Trophoblast cell (in vitro differentiated cells and primary cell): ENCODE measurements around the gene ZFHX3.

Experiments
- DNase-seq, 2 donors: peaks; one replicate each; pipeline ENCODE4 v3.0.0-alpha.2; 2016
- H2AFZ ChIP-seq: 2 replicates; pipeline ENCODE4 v1.6.1; 2013; ENCODE audit warnings: low read length, moderate library complexity, mild to moderate bottlenecking; ENCODE audit not compliant: insufficient read depth, poor library complexity
- H2AK5ac ChIP-seq: 2 replicates; pipeline ENCODE4 v1.6.1; 2013; ENCODE audit warnings: mild to moderate bottlenecking, low read length
- H2BK120ac ChIP-seq: 2 replicates; pipeline ENCODE4 v1.6.1; 2013; ENCODE audit warnings: low read length, mild to moderate bottlenecking, moderate library complexity; ENCODE audit not compliant: insufficient read depth, poor library complexity
- H2BK12ac ChIP-seq: 2 replicates; pipeline ENCODE4 v1.6.1; 2013; ENCODE audit warnings: mild to moderate bottlenecking, low read length, moderate library complexity
- H2BK5ac ChIP-seq: 2 replicates; pipeline ENCODE4 v1.6.1; 2013; ENCODE audit warnings: low read length, low read depth, moderate library complexity, mild to moderate bottlenecking; ENCODE audit not compliant: poor library complexity
- H3K14ac ChIP-seq: 2 replicates; pipeline ENCODE4 v1.6.1; 2013; ENCODE audit warnings: mild to moderate bottlenecking, low read length
- H3K18ac ChIP-seq: 2 replicates; pipeline ENCODE4 v1.6.1; 2013; ENCODE audit warnings: mild to moderate bottlenecking, low read length
- H3K23ac ChIP-seq: 2 replicates; pipeline ENCODE4 v1.6.1; 2013; ENCODE audit warnings: low read length
- H3K27ac ChIP-seq: 2 replicates; pipeline ENCODE4 v1.5.1; 2013; ENCODE audit warnings: low read depth, mild to moderate bottlenecking, inconsistent platforms, low read length, moderate library complexity
- H3K27me3 ChIP-seq: 2 replicates; pipeline ENCODE4 v1.6.1; 2013; ENCODE audit warnings: inconsistent platforms, mild to moderate bottlenecking, low read length, moderate library complexity; ENCODE audit not compliant: insufficient read depth
- H3K36me3 ChIP-seq, 2 experiments: 1 replicate in 1 of 2; 2 replicates in 1 of 2; pipeline ENCODE4 v1.6.1; 2013; ENCODE audit warnings: low read length in 2 of 2, mild to moderate bottlenecking in 2 of 2, moderate library complexity in 1 of 2; ENCODE audit not compliant: insufficient read depth in 2 of 2, control insufficient read depth in 1 of 2
- H3K4ac ChIP-seq: 2 replicates; pipeline ENCODE4 v1.6.1; 2013; ENCODE audit warnings: low read depth, mild to moderate bottlenecking, low read length, moderate library complexity
- H3K4me1 ChIP-seq, 2 experiments: 1 replicate in 1 of 2; 2 replicates in 1 of 2; pipeline ENCODE4 v1.6.1; 2013; ENCODE audit warnings: low read length in 2 of 2, mild to moderate bottlenecking in 2 of 2, moderate library complexity in 1 of 2; ENCODE audit not compliant: insufficient read depth in 2 of 2, control insufficient read depth in 1 of 2
- H3K4me2 ChIP-seq: 2 replicates; pipeline ENCODE4 v1.6.1; 2013; ENCODE audit warnings: inconsistent platforms, mild to moderate bottlenecking, low read length, moderate library complexity
- H3K4me3 ChIP-seq: 2 replicates; pipeline ENCODE4 v1.5.1; 2013; ENCODE audit warnings: mild to moderate bottlenecking, low read depth, low read length, inconsistent platforms
- H3K79me1 ChIP-seq: one replicate; pipeline ENCODE4 v1.6.1; 2013; ENCODE audit warnings: low read length
- H3K79me2 ChIP-seq: 2 replicates; pipeline ENCODE4 v1.6.1; 2013; ENCODE audit warnings: low read length, mild to moderate bottlenecking; ENCODE audit not compliant: control insufficient read depth, insufficient read depth, poor library complexity
- H3K9ac ChIP-seq: 2 replicates; pipeline ENCODE4 v1.6.1; 2013; ENCODE audit warnings: mild to moderate bottlenecking, low read length
- H3K9me3 ChIP-seq: 2 replicates; pipeline ENCODE4 v1.6.1; 2013; ENCODE audit warnings: low read depth, mild to moderate bottlenecking, control low read depth, inconsistent platforms, low read length; ENCODE audit not compliant: insufficient read depth
- H4K12ac ChIP-seq: 2 replicates; pipeline ENCODE4 v1.6.1; 2013; ENCODE audit warnings: low read depth, mild to moderate bottlenecking, low read length, moderate library complexity
- H4K8ac ChIP-seq: 2 replicates; pipeline ENCODE4 v1.6.1; 2013; ENCODE audit warnings: low read depth, mild to moderate bottlenecking, low read length, moderate library complexity
- H4K91ac ChIP-seq: one replicate; pipeline ENCODE4 v1.6.1; 2013; ENCODE audit warnings: low read depth, mild to moderate bottlenecking, low read length, moderate library complexity
- WGBS: extraction: QIAGEN DNeasy Blood & Tissue Kit; methylation state at CpG from one replicate; pipeline ENCODE4 v1.1.7; 2013; ENCODE audit warnings: missing lambda C conversion rate; ENCODE audit not compliant: insufficient read length, insufficient coverage; ENCODE audit errors: extremely low coverage; 5-methylcytosine and 5-hydroxymethylcytosine counted together

ZFHX3 gene

GRCh38 chr16:72960101-72960500, 87.8 kb downstream of the ZFHX3 start:
- Histone ChIP-seq H3K4me2 (no peak overlapping the region), H3K79me1 (no peaks in the 10 kb centered on the region), H2AFZ (no peak overlapping the region), H2AK5ac (peak overlapping the region; percentile 31), H3K9ac (no peak overlapping the region), H3K4me1 (peaks cover 8 to 12% of the 10 kb centered on the region in 2 experiments), H2BK12ac (no peak overlapping the region), H3K18ac (peak overlapping the region; percentile 57), H3K14ac (no peak overlapping the region), H4K8ac (peak overlapping the region; percentile 20), H3K79me2 (peaks cover 8% of the 10 kb centered on the region), H3K23ac (no peak overlapping the region), H3K27ac (no peak overlapping the region), H2BK120ac (no peak overlapping the region), H3K9me3 (no peaks in the 10 kb centered on the region), H3K27me3 (no peaks in the 10 kb centered on the region), H4K91ac (no peak overlapping the region), H2BK5ac (no peak overlapping the region), H3K4ac (peak overlapping the region; percentile 47), H4K12ac (no peak overlapping the region), H3K4me3 (no peak overlapping the region), H3K36me3 (peaks cover 26 to 32% of the 10 kb centered on the region in 2 experiments)
- WGBS, result no CpG with 5 or more reads among the region's 20 CpGs
- no peak for DNase-seq

- Histone ChIP-seq H3K14ac (no peak overlapping the region), H3K36me3 (peaks cover 26 to 32% of the 10 kb centered on the region in 2 experiments), H3K27me3 (no peaks in the 10 kb centered on the region), H3K4me1 (peaks cover 8 to 12% of the 10 kb centered on the region in 2 experiments), H3K4me2 (no peak overlapping the region), H3K27ac (no peak overlapping the region), H3K4me3 (no peak overlapping the region), H4K12ac (no peak overlapping the region), H3K9ac (no peak overlapping the region), H3K18ac (no peak overlapping the region), H2BK5ac (no peak overlapping the region), H4K91ac (no peak overlapping the region), H3K79me2 (peaks cover 7% of the 10 kb centered on the region), H2AFZ (no peak overlapping the region), H4K8ac (no peak overlapping the region), H2BK120ac (no peak overlapping the region), H3K9me3 (no peaks in the 10 kb centered on the region), H2AK5ac (no peak overlapping the region), H2BK12ac (no peak overlapping the region), H3K23ac (no peak overlapping the region), H3K4ac (no peak overlapping the region), H3K79me1 (no peaks in the 10 kb centered on the region)
- no CpG with 5 or more reads among the region's 46 CpGs for WGBS
- no peak for DNase-seq
These were observed 88.5 kb downstream of the ZFHX3 start for GRCh38 chr16:72959301-72959996.

GRCh38 chr16:72958522-72959076, 89.3 kb downstream of the ZFHX3 start:
- Histone ChIP-seq H2AK5ac (no peak overlapping the region), H3K9me3 (no peaks in the 10 kb centered on the region), H3K4ac (no peak overlapping the region), H3K79me2 (peaks cover 7% of the 10 kb centered on the region), H3K36me3 (peaks cover 26 to 32% of the 10 kb centered on the region in 2 experiments), H2AFZ (no peak overlapping the region), H3K79me1 (peaks cover 2% of the 10 kb centered on the region), H4K12ac (no peak overlapping the region), H3K4me2 (no peak overlapping the region), H3K27ac (no peak overlapping the region), H2BK5ac (no peak overlapping the region), H3K23ac (no peak overlapping the region), H2BK120ac (no peak overlapping the region), H2BK12ac (no peak overlapping the region), H3K9ac (no peak overlapping the region), H3K18ac (no peak overlapping the region), H4K91ac (no peak overlapping the region), H3K27me3 (no peaks in the 10 kb centered on the region), H4K8ac (no peak overlapping the region), H3K4me1 (peaks cover 13 to 16% of the 10 kb centered on the region in 2 experiments), H3K4me3 (no peak overlapping the region), H3K14ac (no peak overlapping the region)
- WGBS, result 100% methylated on average over 3 of the region's 18 CpGs
- DNase-seq, result no peak

- Histone ChIP-seq H3K79me2 (peaks cover 7% of the 10 kb centered on the region), H2BK120ac (no peak overlapping the region), H3K36me3 (peaks cover 26 to 32% of the 10 kb centered on the region in 2 experiments), H3K9me3 (no peaks in the 10 kb centered on the region), H2BK12ac (no peak overlapping the region), H4K12ac (no peak overlapping the region), H3K27me3 (no peaks in the 10 kb centered on the region), H4K8ac (no peak overlapping the region), H3K4me3 (no peak overlapping the region), H3K4me2 (no peak overlapping the region), H3K9ac (no peak overlapping the region), H3K4ac (no peak overlapping the region), H2AK5ac (no peak overlapping the region), H2AFZ (no peak overlapping the region), H4K91ac (no peak overlapping the region), H3K18ac (no peak overlapping the region), H3K4me1 (peaks cover 19 to 21% of the 10 kb centered on the region in 2 experiments), H3K14ac (no peak overlapping the region), H3K23ac (no peak overlapping the region), H3K27ac (no peak overlapping the region), H2BK5ac (no peak overlapping the region), H3K79me1 (peaks cover 6% of the 10 kb centered on the region)
- no CpG with 5 or more reads among the region's 50 CpGs for WGBS
- DNase-seq, result no peak
These were observed 90.3 kb downstream of the ZFHX3 start for GRCh38 chr16:72957303-72958277.
